SK-N-SH (cell line): ENCODE results near the gene STRADA. TPM values are rescaled to one million over a fixed set of nuclear protein-coding genes. Genes with fewer than 3 reads are reported as not detected.

Experiments used
- CTCF ChIA-PET: fragments of 300-600, 350-600 bp; formaldehyde crosslinking; extraction: SDS; loops from one replicate; lab custom pipeline; 2021; lab: Yijun Ruan, JAX
- POLR2A ChIA-PET: fragments of 350-600 bp; sonication (Branson Sonifier 250); formaldehyde crosslinking; extraction: SDS; loops from one replicate; lab custom pipeline; 2020; ENCODE audit warnings: antibody characterized with exemption, inconsistent platforms; lab: Yijun Ruan, JAX
- DNase-seq: peaks from one replicate; pipeline ENCODE4 v3.0.0; 2012
- H2AFZ ChIP-seq: fragments of 200-600 bp; sonication (generic); 2 replicates; pipeline ENCODE4 v1.8.1; 2016; ENCODE audit warnings: antibody characterized with exemption, mild to moderate bottlenecking, low read depth
- H3F3A ChIP-seq: fragments of 200-600 bp; sonication (generic); replicated peaks from 2 replicates; pipeline ENCODE3; 2016; ENCODE audit warnings: antibody characterized with exemption, mild to moderate bottlenecking; ENCODE audit not compliant: insufficient read depth
- H3K27ac ChIP-seq, 2 experiments: fragments of 200-500 bp in 1 of 2; fragments of 200-600 bp in 1 of 2; sonication (Bioruptor generic) in 1 of 2; sonication (generic), shearing (Covaris generic) in 1 of 2; 2 replicates each; pipeline versions ENCODE4 v1.5.1 to v1.6.1; 2014 to 2016; ENCODE audit warnings: low read depth in 2 of 2, inconsistent platforms in 1 of 2, low read length in 1 of 2, mild to moderate bottlenecking in 1 of 2, mixed read lengths in 1 of 2
- H3K27me3 ChIP-seq: fragments of 200-600 bp; sonication (generic), shearing (Covaris generic); 2 replicates; pipeline ENCODE4 v1.6.1; 2016; ENCODE audit warnings: mixed run types; ENCODE audit not compliant: insufficient read depth
- H3K36me3 ChIP-seq, 2 experiments: fragments of 200-500 bp in 1 of 2; fragments of 200-600 bp in 1 of 2; sonication (Bioruptor generic) in 1 of 2; sonication (generic) in 1 of 2; replicated peaks in 1 of 2; 2 replicates each; pipeline versions ENCODE3 to v1.5.1; 2014 to 2016; ENCODE audit warnings: low read length in 1 of 2, mild to moderate bottlenecking in 1 of 2; ENCODE audit not compliant: insufficient read depth in 2 of 2, control insufficient read depth in 1 of 2
- H3K4me1 ChIP-seq, 2 experiments: fragments of 200-500 bp in 1 of 2; fragments of 200-600 bp in 1 of 2; sonication (Bioruptor generic) in 1 of 2; sonication (generic), shearing (Covaris generic) in 1 of 2; 2 replicates each; pipeline versions ENCODE4 v1.5.1 to v1.6.1; 2014 to 2016; ENCODE audit warnings: low read depth in 1 of 2, low read length in 1 of 2, mixed run types in 1 of 2; ENCODE audit not compliant: insufficient read depth in 2 of 2, control insufficient read depth in 1 of 2
- H3K4me2 ChIP-seq: fragments of 200-600 bp; sonication (generic), shearing (Covaris generic); 2 replicates; pipeline ENCODE4 v1.6.1; 2017; ENCODE audit warnings: mixed run types
- H3K4me3 ChIP-seq, 2 experiments: fragments of 200-500 bp in 1 of 2; fragments of 200-600 bp in 1 of 2; sonication (Bioruptor generic) in 1 of 2; sonication (generic), shearing (Covaris generic) in 1 of 2; 2 replicates each; pipeline versions ENCODE4 v1.5.1 to v1.8.1; 2014 to 2016; ENCODE audit warnings: low read depth in 2 of 2, inconsistent platforms in 1 of 2, low read length in 1 of 2, mild to moderate bottlenecking in 1 of 2, mixed read lengths in 1 of 2, moderate library complexity in 1 of 2
- H3K79me2 ChIP-seq: fragments of 200-600 bp; sonication (generic); 2 replicates; pipeline ENCODE4 v1.8.1; 2017; ENCODE audit warnings: mild to moderate bottlenecking; ENCODE audit not compliant: insufficient read depth
- H3K9ac ChIP-seq: fragments of 200-600 bp; sonication (generic); 2 replicates; pipeline ENCODE4 v1.6.1; 2017; ENCODE audit warnings: mixed run types
- H3K9me2 ChIP-seq: fragments of 200-600 bp; sonication (generic); 2 replicates; pipeline ENCODE4 v1.6.1; 2017; ENCODE audit warnings: mixed run types
- H3K9me3 ChIP-seq: fragments of 200-600 bp; sonication (generic); 2 replicates; pipeline ENCODE4 v1.6.1; 2017; ENCODE audit warnings: mixed run types, mild to moderate bottlenecking, moderate library complexity
- H4K20me1 ChIP-seq: fragments of 200-600 bp; sonication (generic); 2 replicates; pipeline ENCODE4 v1.6.1; 2017; ENCODE audit warnings: mild to moderate bottlenecking, mixed run types; ENCODE audit not compliant: insufficient read depth
- CHD2 ChIP-seq: fragments of 150-350 bp; IDR thresholded peaks from 2 replicates; pipeline ENCODE4 v1.6.1; 2018; ENCODE audit warnings: low read length; ENCODE audit not compliant: partially characterized antibody
- EP300 ChIP-seq, 2 experiments: IDR thresholded peaks; 2 replicates each; pipeline versions ENCODE4 v1.4.0 to v1.6.1; 2012; ENCODE audit warnings: borderline replicate concordance in 1 of 2, low read depth in 1 of 2, low read length in 1 of 2
- FOSL2 ChIP-seq: IDR thresholded peaks from 2 replicates; pipeline ENCODE4 v1.4.0; 2012; ENCODE audit warnings: low read depth, mild to moderate bottlenecking, moderate library complexity, borderline replicate concordance
- FOXM1 ChIP-seq: IDR thresholded peaks from 2 replicates; pipeline ENCODE4 v1.4.0; 2012; ENCODE audit warnings: low read depth, mild to moderate bottlenecking
- GATA2 ChIP-seq: sonication (generic); formaldehyde crosslinking; IDR thresholded peaks from 2 replicates; pipeline ENCODE4 v1.5.0; 2020; ENCODE audit warnings: mild to moderate bottlenecking, missing genetic modification reagents
- JUND ChIP-seq: IDR thresholded peaks from 2 replicates; pipeline ENCODE4 v1.4.0; 2012
- MAX ChIP-seq: IDR thresholded peaks from 2 replicates; pipeline ENCODE4 v1.4.0; 2012; ENCODE audit warnings: low read depth
- MEF2A ChIP-seq: IDR thresholded peaks from 2 replicates; pipeline ENCODE4 v1.4.0; 2012; ENCODE audit warnings: low read depth, borderline replicate concordance
- MXI1 ChIP-seq: IDR thresholded peaks from 2 replicates; pipeline ENCODE4 v1.6.1; 2012; ENCODE audit warnings: mild to moderate bottlenecking, low read depth, low read length, improper control_type of control experiment
- NFIC ChIP-seq: IDR thresholded peaks from 2 replicates; pipeline ENCODE4 v1.4.0; 2012; ENCODE audit warnings: borderline replicate concordance
- NRF1 ChIP-seq: IDR thresholded peaks from 2 replicates; pipeline ENCODE4 v1.6.1; 2012; ENCODE audit warnings: low read depth, mild to moderate bottlenecking, low read length
- RAD21 ChIP-seq: IDR thresholded peaks from 2 replicates; pipeline ENCODE4 v1.6.1; 2012; ENCODE audit warnings: mild to moderate bottlenecking, low read length
- REST ChIP-seq: IDR thresholded peaks from 2 replicates; pipeline ENCODE4 v1.6.1; 2012; ENCODE audit warnings: mild to moderate bottlenecking, low read depth, low read length, moderate library complexity
- RFX5 ChIP-seq: IDR thresholded peaks from 2 replicates; pipeline ENCODE4 v1.6.1; 2012; ENCODE audit warnings: mild to moderate bottlenecking, improper control_type of control experiment, low read length
- SIN3A ChIP-seq: IDR thresholded peaks from 2 replicates; pipeline ENCODE4 v1.6.1; 2012; ENCODE audit warnings: low read depth, mild to moderate bottlenecking, low read length, moderate library complexity, borderline replicate concordance
- SMC3 ChIP-seq: IDR thresholded peaks from 2 replicates; pipeline ENCODE4 v1.6.1; 2012; ENCODE audit warnings: low read depth, low read length, improper control_type of control experiment
- TEAD4 ChIP-seq: IDR thresholded peaks from 2 replicates; pipeline ENCODE4 v1.4.0; 2012; ENCODE audit warnings: mild to moderate bottlenecking, borderline replicate concordance; ENCODE audit not compliant: insufficient read depth
- YY1 ChIP-seq: IDR thresholded peaks from 2 replicates; pipeline ENCODE4 v1.4.0; 2012; ENCODE audit warnings: low read depth, mild to moderate bottlenecking
- ZBTB33 ChIP-seq: IDR thresholded peaks from 2 replicates; pipeline ENCODE4 v1.4.0; 2012; ENCODE audit warnings: low read depth, borderline replicate concordance
- WGBS: methylation state at CpG from one replicate; pipeline ENCODE4 v1.1.6; 2017; ENCODE audit warnings: low lambda C conversion rate; 5-methylcytosine and 5-hydroxymethylcytosine counted together
- polyA plus RNA-seq, 3 experiments: library from polyadenylated mRNA; depleted of rRNA; stranded (reverse); fragments of >200 nt; gene quantifications; 2 replicates each; pipeline ENCODE4 v1.2.3, GENCODE V29; 2012

Gene STRADA
- polyA plus RNA-seq, 1 of the 3 experiments (the other 2 are of a cell fraction), result 37.3 TPM

- H3K79me2 ChIP-seq, result peaks cover 43% of the 10 kb centered on the region
- H3K9ac ChIP-seq, result peak overlapping the region; percentile 76
- H3K4me1 ChIP-seq, result peaks cover 5 to 6% of the 10 kb centered on the region in 2 experiments; a peak in 3 of 4 replicates
- peaks cover 13 to 15% of the 10 kb centered on the region in 2 experiments for H3K36me3 ChIP-seq
- H3K9me3 ChIP-seq, result no peaks in the 10 kb centered on the region
- peak; percentile 13 for DNase-seq
- no peaks in the 10 kb centered on the region for H3K27me3 ChIP-seq
- peak overlapping the region; percentile 80 for H2AFZ ChIP-seq
- peak overlapping the region; percentile 75 to 86 for H3K27ac ChIP-seq
- peaks cover 28% of the 10 kb centered on the region for H3F3A ChIP-seq
- TF ChIP-seq TEAD4 (no peak), RFX5 (no peak), RAD21 (no peak), MXI1 (no peak), YY1 (no peak), MEF2A (no peak), SIN3A (no peak), CHD2 (no peak), FOXM1 (no peak), NRF1 (no peak)
- WGBS, result 51% methylated on average over 12 of the region's 12 CpGs
- no peaks in the 10 kb centered on the region for H4K20me1 ChIP-seq
- peak overlapping the region; percentile 84 for H3K4me2 ChIP-seq
- H3K9me2 ChIP-seq, result no peaks in the 10 kb centered on the region
- POLR2A ChIA-PET, result interaction anchor here (0.6 to 1.6 kb wide), 3 partner anchors 18 to 102 kb away, joined by 3 read pairs; partner anchors contain the start of genes CCDC47, DDX42 and SMARCD2
- H3K4me3 ChIP-seq, result peak overlapping the region; percentile 77 to 83
- CTCF ChIA-PET, result interaction anchor here (0.9 to 1.4 kb wide), 3 partner anchors 18 to 128 kb away, joined by 3 to 4 read pairs (median 4); no protein-coding TSS in a partner anchor
Observed at GRCh38 chr17:63740464-63741142, 996 bp downstream of the STRADA start.

- H3K4me3 ChIP-seq, result no peak overlapping the region
- no peaks in the 10 kb centered on the region for H4K20me1 ChIP-seq
- H3K9ac ChIP-seq, result no peak overlapping the region
- 96% methylated on average over 8 of the region's 8 CpGs for WGBS
- H2AFZ ChIP-seq, result no peak overlapping the region
- no peak overlapping the region for H3K27ac ChIP-seq
- peaks cover 4% of the 10 kb centered on the region for H3F3A ChIP-seq
- peaks cover 3 to 5% of the 10 kb centered on the region in 2 experiments; a peak in 3 of 4 replicates for H3K4me1 ChIP-seq
- no peaks in the 10 kb centered on the region for H3K9me2 ChIP-seq
- ChIA-PET POLR2A (no interaction called here), CTCF (interaction anchor here (1.0 to 1.2 kb wide), 2 partner anchors 25 to 99 kb away, joined by 3 read pairs; no protein-coding TSS in a partner anchor)
- peaks cover 0 to 7% of the 10 kb centered on the region in 2 experiments for H3K36me3 ChIP-seq
- H3K9me3 ChIP-seq, result no peaks in the 10 kb centered on the region
- no peak for DNase-seq
- H3K4me2 ChIP-seq, result no peak overlapping the region
- TF ChIP-seq FOSL2 (no peak), REST (no peak), EP300 (IDR thresholded peaks at IDR 0.05; ENCODE audit: borderline replicate concordance in 1 of 2, low read depth in 1 of 2, low read length in 1 of 2) (no peak), SMC3 (no peak), NFIC (no peak), GATA2 (CRISPR knock-in tag) (no peak), MEF2A (no peak), FOXM1 (no peak), ZBTB33 (no peak), MAX (no peak), JUND (no peak)
- no peaks in the 10 kb centered on the region for H3K27me3 ChIP-seq
- H3K79me2 ChIP-seq, result peaks cover 49% of the 10 kb centered on the region
Observed at GRCh38 chr17:63735691-63736090, 5.9 kb downstream of the STRADA start.
